ENCODE measurements around the gene TRDMT1. TPM values are rescaled to one million over a fixed set of nuclear protein-coding genes. Genes with fewer than 3 reads are reported as not detected.
"Not testable (repeated sequence)": the region's sequence is repeated elsewhere in the genome, so short reads cannot be mapped to it uniquely, and the experiment has no call there.

Gene TRDMT1
- total RNA-seq, 1 donor, result 6.0 TPM

DNA sequence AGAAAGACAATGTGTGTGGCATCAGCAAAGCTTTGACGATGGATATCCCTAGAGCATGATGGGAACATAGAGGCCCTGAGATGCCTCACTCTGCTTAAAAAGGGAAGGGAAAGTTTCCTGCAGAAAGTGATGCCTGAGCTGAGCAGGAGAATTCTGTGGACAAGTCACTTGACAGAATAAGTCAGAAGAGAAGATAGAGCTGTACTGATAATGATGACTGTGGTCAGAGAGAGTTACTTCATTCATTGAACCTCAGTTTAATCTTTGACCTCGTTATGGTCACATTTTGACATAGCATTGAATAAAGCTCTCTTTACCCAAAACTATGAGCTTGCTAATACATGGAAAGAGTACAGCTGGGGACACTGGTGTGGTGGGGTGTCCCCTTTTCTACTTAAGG is 79.4 kb downstream of the TRDMT1 start:
- TF ChIP-seq, protein P1, sequence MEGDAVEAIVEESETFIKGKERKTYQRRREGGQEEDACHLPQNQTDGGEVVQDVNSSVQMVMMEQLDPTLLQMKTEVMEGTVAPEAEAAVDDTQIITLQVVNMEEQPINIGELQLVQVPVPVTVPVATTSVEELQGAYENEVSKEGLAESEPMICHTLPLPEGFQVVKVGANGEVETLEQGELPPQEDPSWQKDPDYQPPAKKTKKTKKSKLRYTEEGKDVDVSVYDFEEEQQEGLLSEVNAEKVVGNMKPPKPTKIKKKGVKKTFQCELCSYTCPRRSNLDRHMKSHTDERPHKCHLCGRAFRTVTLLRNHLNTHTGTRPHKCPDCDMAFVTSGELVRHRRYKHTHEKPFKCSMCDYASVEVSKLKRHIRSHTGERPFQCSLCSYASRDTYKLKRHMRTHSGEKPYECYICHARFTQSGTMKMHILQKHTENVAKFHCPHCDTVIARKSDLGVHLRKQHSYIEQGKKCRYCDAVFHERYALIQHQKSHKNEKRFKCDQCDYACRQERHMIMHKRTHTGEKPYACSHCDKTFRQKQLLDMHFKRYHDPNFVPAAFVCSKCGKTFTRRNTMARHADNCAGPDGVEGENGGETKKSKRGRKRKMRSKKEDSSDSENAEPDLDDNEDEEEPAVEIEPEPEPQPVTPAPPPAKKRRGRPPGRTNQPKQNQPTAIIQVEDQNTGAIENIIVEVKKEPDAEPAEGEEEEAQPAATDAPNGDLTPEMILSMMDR (IDR thresholded peaks at IDR 0.05; ENCODE audit: insufficient read depth, low read depth, low read length), result no peak
- peak; percentile 28 for DNase-seq (ENCODE audit: low read depth)
- H3K4me3 ChIP-seq (ENCODE audit: low read depth, low read length), result no peak overlapping the region

DNA sequence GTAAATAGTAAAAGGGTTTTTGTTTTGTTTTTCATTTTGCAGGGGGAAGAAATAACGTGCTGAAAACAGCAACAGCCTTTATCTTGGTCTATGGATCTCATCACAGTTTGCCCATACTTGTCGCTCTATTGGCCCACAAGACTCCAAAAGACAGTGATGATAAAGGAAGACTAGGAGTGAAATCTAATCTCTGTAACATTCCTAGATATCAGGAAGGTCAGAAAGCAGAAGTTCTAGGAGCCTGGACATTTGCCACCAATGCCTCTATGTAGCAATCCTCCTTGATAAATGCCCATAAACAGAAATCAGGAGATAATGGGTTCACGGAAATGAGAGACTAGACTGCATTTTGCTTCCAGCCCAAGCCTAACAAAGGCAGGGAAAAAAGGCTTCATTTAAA is 80.8 kb downstream of the TRDMT1 start:
- TF ChIP-seq, protein P1 (IDR thresholded peaks at IDR 0.05; ENCODE audit: insufficient read depth, low read depth, low read length), result no peak
- peak; percentile 43 for DNase-seq (ENCODE audit: low read depth)
- H3K4me3 ChIP-seq (ENCODE audit: low read depth, low read length), result no peak overlapping the region

GRCh38 chr10:17119845-17120244 is 81.6 kb downstream of the TRDMT1 start:
- TF ChIP-seq, protein P1 (IDR thresholded peaks at IDR 0.05; ENCODE audit: insufficient read depth, low read depth, low read length), result no peak
- DNase-seq (ENCODE audit: low read depth), result no peak
- no peak overlapping the region for H3K4me3 ChIP-seq (ENCODE audit: low read depth, low read length)

DNA sequence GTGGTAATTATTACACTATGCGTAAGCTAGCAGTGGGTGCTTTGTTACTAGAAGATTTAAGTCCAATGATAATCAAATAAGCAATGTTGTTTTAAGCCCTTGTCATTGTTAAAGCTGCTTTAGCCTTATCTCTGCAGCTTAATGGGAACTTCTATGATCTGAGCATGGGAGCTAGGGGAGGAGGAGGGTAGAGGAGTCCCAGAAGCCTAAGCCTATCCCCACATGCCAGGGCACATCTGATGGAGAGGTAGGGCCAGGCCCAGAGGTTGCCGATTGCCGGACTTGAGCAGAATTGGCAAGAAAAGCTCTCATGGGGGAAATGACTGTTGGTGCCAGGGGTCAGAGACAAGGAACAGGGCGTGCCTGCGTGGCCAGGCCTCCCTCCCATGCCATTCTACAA is 85.3 kb downstream of the TRDMT1 start:
- TF ChIP-seq, protein P1 (IDR thresholded peaks at IDR 0.05; ENCODE audit: insufficient read depth, low read depth, low read length), result no peak
- no peak overlapping the region for H3K4me3 ChIP-seq (ENCODE audit: low read depth, low read length)
- no peak for DNase-seq (ENCODE audit: low read depth)

GRCh38 chr10:17115683-17116082 is 85.8 kb downstream of the TRDMT1 start:
- TF ChIP-seq, protein P1 (IDR thresholded peaks at IDR 0.05; ENCODE audit: insufficient read depth, low read depth, low read length), result no peak
- DNase-seq (ENCODE audit: low read depth), result peak; percentile 35
- no peak overlapping the region for H3K4me3 ChIP-seq (ENCODE audit: low read depth, low read length)

DNA sequence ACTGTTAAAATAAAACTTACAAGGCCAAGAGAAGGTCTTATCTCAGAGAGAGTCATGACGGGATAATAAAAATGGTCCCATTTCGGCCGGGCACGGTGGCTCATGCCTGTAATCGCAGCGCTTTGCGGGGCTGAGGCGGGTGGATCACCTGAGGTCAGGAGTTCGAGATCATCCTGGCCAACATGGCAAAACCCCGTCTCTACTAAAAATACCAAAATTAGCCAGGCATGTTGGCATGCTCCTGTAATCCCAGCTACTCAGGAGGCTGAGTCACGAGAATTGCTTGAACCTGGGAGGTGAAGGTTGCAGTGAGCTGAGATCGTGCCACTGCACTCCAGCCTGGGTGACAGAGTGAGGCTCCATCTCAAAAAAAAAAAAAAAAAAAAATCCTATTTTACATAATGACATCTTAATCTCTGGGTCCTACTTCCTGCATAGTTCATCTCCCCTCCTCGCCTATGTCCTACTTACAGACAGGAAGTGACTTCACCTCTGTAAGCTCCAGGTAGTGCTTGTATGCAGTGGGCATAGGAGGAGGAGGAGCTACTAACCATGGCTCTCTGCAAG is 86.5 kb downstream of the TRDMT1 start:
- not testable (repeated sequence) for DNase-seq (ENCODE audit: low read depth); H3K4me3 ChIP-seq (ENCODE audit: low read depth, low read length)

DNA sequence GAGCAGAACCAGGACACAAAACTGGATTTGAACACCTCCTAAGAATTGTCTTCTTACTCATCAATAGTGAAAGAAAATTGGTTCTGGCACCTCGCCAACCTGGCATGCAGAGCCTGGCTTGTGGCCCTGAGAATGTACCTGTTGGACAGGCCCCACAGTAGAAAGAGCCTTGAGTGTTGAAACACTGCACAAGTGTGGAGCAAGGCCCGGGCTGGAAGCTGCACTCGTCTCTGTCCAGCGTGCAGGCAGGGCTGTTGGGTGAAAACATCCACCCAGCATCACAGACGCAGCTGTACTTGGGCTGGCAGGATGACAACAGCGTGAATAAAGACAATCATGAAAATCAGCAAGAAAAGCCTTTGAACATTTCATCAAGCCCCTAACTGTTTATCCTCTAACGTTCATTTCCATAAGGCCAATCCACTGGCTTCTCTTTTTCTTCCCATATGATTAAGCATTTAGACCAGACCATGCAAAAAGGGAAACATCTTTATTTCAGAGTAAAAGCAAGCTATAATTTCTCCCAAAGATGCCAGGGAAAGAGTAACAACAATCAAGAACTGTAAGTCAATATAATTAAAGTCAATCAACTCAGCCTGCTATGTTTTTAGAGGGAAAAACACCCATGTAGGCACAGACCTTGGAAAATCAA is 87.5 kb downstream of the TRDMT1 start:
- DNase-seq (ENCODE audit: low read depth), result peak; percentile 77
- TF ChIP-seq, protein P1 (IDR thresholded peaks at IDR 0.05; ENCODE audit: insufficient read depth, low read depth, low read length), result no peak
- H3K4me3 ChIP-seq (ENCODE audit: low read depth, low read length), result no peak overlapping the region
